A549 (cell line): Measurements from ENCODE around the gene GCK. TPM values are rescaled to one million over a fixed set of nuclear protein-coding genes. Genes with fewer than 3 reads are reported as not detected.

Source experiments
- ATAC-seq, 2 experiments: fragments of 200-7000 bp in 1 of 2; fragments of >200 bp in 1 of 2; cut with Nextera tagmentation in 1 of 2; cut with Tn5 transposase in 1 of 2; 3 replicates each; pipeline versions ENCODE4 v1.8.0 to v1.9.1; 2018 to 2020; ENCODE audit warnings: mild to moderate bottlenecking in 1 of 2, moderate library complexity in 1 of 2
- CTCF ChIA-PET: fragments of 300-600 bp; sonication (Branson Sonifier 250); formaldehyde crosslinking; extraction: SDS; loops from one replicate; lab custom pipeline; 2021; ENCODE audit warnings: antibody characterized with exemption, inconsistent platforms; lab: Yijun Ruan, JAX
- POLR2A ChIA-PET: fragments of 350-600 bp; formaldehyde crosslinking; extraction: SDS; loops from one replicate; lab custom pipeline; 2021; ENCODE audit warnings: antibody characterized with exemption, inconsistent platforms; lab: Yijun Ruan, JAX
- DNase-seq, 2 experiments: peaks; one replicate each; pipeline versions ENCODE4 v3.0.0 to v3.0.0-alpha.2; 2011 to 2016; ENCODE audit warnings: low read depth in 1 of 2, low spot score in 1 of 2
- FAIRE-seq: peaks from 2 replicates; lab custom pipeline; 2011; peaks lifted over from hg19 to GRCh38; lab: Jason Lieb, UNC
- H3K27ac ChIP-seq, 2 experiments: fragments of >200 bp; sonication (Bioruptor Twin); formaldehyde crosslinking; 3 replicates each; pipeline ENCODE4 v1.5.1; 2016 to 2017
- H3K4me1 ChIP-seq: fragments of >200 bp; sonication (Bioruptor Twin); formaldehyde crosslinking; 3 replicates; pipeline ENCODE4 v1.6.1; 2016
- H3K4me2 ChIP-seq: fragments of >200 bp; sonication (Bioruptor Twin); formaldehyde crosslinking; 3 replicates; pipeline ENCODE4 v1.6.1; 2016
- H3K4me3 ChIP-seq: fragments of >200 bp; sonication (Bioruptor Twin); formaldehyde crosslinking; 3 replicates; pipeline ENCODE4 v1.5.1; 2016
- H3K9me3 ChIP-seq: fragments of >200 bp; sonication (Bioruptor Twin); formaldehyde crosslinking; 3 replicates; pipeline ENCODE4 v1.6.1; 2016
- CBX2 ChIP-seq: fragments of 200-600 bp; sonication (generic); IDR thresholded peaks from 2 replicates; pipeline ENCODE4 v1.6.1; 2016; ENCODE audit warnings: low read depth, mild to moderate bottlenecking, borderline replicate concordance
- CHD2 ChIP-seq: fragments of 150-350 bp; IDR thresholded peaks from 2 replicates; pipeline ENCODE4 v1.6.1; 2014; ENCODE audit warnings: low read length; ENCODE audit not compliant: partially characterized antibody
- CHD4 ChIP-seq: fragments of 200-600 bp; sonication (generic); IDR thresholded peaks from 2 replicates; pipeline ENCODE4 v1.6.1; 2016; ENCODE audit warnings: antibody characterized with exemption, mild to moderate bottlenecking, borderline replicate concordance
- CTCF ChIP-seq: fragments of >200 bp; sonication (Bioruptor Twin); formaldehyde crosslinking; IDR thresholded peaks from 3 replicates; pipeline ENCODE4 v1.5.1; 2016
- EHF ChIP-seq: fragments of 250-450 bp; sonication (Bioruptor Pico); IDR thresholded peaks from 2 replicates; pipeline ENCODE4 v1.5.0; 2020; ENCODE audit warnings: mild to moderate bottlenecking
- GATA3 ChIP-seq: IDR thresholded peaks from 2 replicates; pipeline ENCODE4 v1.6.1; 2012; ENCODE audit warnings: borderline replicate concordance
- HDAC2 ChIP-seq: fragments of 200-600 bp; sonication (generic); IDR thresholded peaks from 2 replicates; pipeline ENCODE4 v1.6.1; 2016
- HMGXB4 ChIP-seq: fragments of 250-450 bp; sonication (Bioruptor Pico); IDR thresholded peaks from 2 replicates; pipeline ENCODE4 v1.5.0; 2021; ENCODE audit warnings: mild to moderate bottlenecking, moderate library complexity, borderline replicate concordance
- HOXB13 ChIP-seq: fragments of 250-450 bp; sonication (Bioruptor Pico); IDR thresholded peaks from 2 replicates; pipeline ENCODE4 v1.5.0; 2020; ENCODE audit warnings: low read depth, mild to moderate bottlenecking, moderate library complexity
- HOXB5 ChIP-seq: fragments of 250-450 bp; sonication (Bioruptor Pico); IDR thresholded peaks from 2 replicates; pipeline ENCODE4 v1.5.0; 2020; ENCODE audit warnings: mild to moderate bottlenecking, moderate library complexity
- KDM1A ChIP-seq: fragments of 200-600 bp; sonication (generic); IDR thresholded peaks from 2 replicates; pipeline ENCODE4 v1.6.1; 2016; ENCODE audit warnings: low read depth, mild to moderate bottlenecking
- KDM5A ChIP-seq: fragments of 200-600 bp; sonication (generic); IDR thresholded peaks from 2 replicates; pipeline ENCODE4 v1.6.1; 2016; ENCODE audit warnings: antibody characterized with exemption, mild to moderate bottlenecking
- NFE2L2 ChIP-seq: fragments of 150-350 bp; conservative IDR thresholded peaks from 2 replicates; pipeline ENCODE4 v1.6.1; 2014; ENCODE audit warnings: low read length
- NR3C1 ChIP-seq: fragments of >200 bp; sonication (Bioruptor Twin); formaldehyde crosslinking; IDR thresholded peaks from 3 replicates; pipeline ENCODE4 v1.6.1; 2017
- POLR2A ChIP-seq: IDR thresholded peaks from 2 replicates; pipeline ENCODE4 v1.6.1; 2012; ENCODE audit warnings: mild to moderate bottlenecking, low read length
- RFX5 ChIP-seq: fragments of 450-650 bp; IDR thresholded peaks from 2 replicates; pipeline ENCODE4 v1.7.1; 2014; ENCODE audit warnings: antibody characterized with exemption, mild to moderate bottlenecking, moderate library complexity
- SMC3 ChIP-seq: fragments of >200 bp; sonication (Bioruptor Twin); formaldehyde crosslinking; IDR thresholded peaks from 3 replicates; pipeline ENCODE4 v1.6.1; 2018; ENCODE audit warnings: inconsistent platforms
- TP53 ChIP-seq: fragments of 250-450 bp; sonication (Bioruptor Pico); IDR thresholded peaks from 2 replicates; pipeline ENCODE4 v1.5.0; 2021; ENCODE audit warnings: mild to moderate bottlenecking, moderate library complexity
- USF2 ChIP-seq: fragments of 450-650 bp; IDR thresholded peaks from 2 replicates; pipeline ENCODE4 v1.6.1; 2014; ENCODE audit warnings: antibody characterized with exemption
- ZC3H11A ChIP-seq: fragments of 450-650 bp; IDR thresholded peaks from 2 replicates; pipeline ENCODE4 v1.6.1; 2014; ENCODE audit warnings: antibody characterized with exemption, mild to moderate bottlenecking
- ZSCAN20 ChIP-seq: fragments of 250-450 bp; sonication (Bioruptor Pico); IDR thresholded peaks from 2 replicates; pipeline ENCODE4 v1.8.0; 2022; ENCODE audit warnings: mild to moderate bottlenecking, moderate library complexity
- WGBS: methylation state at CpG from one replicate; pipeline ENCODE4 v1.1.6; 2017; ENCODE audit errors: missing lambda C conversion rate; 5-methylcytosine and 5-hydroxymethylcytosine counted together
- polyA plus RNA-seq, 4 experiments: library from polyadenylated mRNA; depleted of rRNA in 3 of 4; stranded (reverse); fragments of >200 nt; fragmentation: RNase III in 1 of 4; extraction: RNeasy Plus Mini Kit Qiagen cat#74134 plus additional on column Dnase treatment in 1 of 4; gene quantifications; 2 replicates in 3 of 4; 3 replicates in 1 of 4; pipeline ENCODE4 v1.2.3, GENCODE V29; 2011 to 2017
- TF ChIP-seq, protein P1 (sequence below): IDR thresholded peaks from 2 replicates; pipeline ENCODE4 v1.6.1; 2012; ENCODE audit warnings: low read depth, borderline replicate concordance
- TF ChIP-seq, protein P2 (sequence below): fragments of >200 bp; sonication (Bioruptor Twin); formaldehyde crosslinking; IDR thresholded peaks from 3 replicates; pipeline ENCODE4 v1.6.1; 2016

GCK gene
- polyA plus RNA-seq, 2 of the 4 experiments (the other 2 are of a cell fraction): 0.12 TPM; not detected in 1

DNA sequence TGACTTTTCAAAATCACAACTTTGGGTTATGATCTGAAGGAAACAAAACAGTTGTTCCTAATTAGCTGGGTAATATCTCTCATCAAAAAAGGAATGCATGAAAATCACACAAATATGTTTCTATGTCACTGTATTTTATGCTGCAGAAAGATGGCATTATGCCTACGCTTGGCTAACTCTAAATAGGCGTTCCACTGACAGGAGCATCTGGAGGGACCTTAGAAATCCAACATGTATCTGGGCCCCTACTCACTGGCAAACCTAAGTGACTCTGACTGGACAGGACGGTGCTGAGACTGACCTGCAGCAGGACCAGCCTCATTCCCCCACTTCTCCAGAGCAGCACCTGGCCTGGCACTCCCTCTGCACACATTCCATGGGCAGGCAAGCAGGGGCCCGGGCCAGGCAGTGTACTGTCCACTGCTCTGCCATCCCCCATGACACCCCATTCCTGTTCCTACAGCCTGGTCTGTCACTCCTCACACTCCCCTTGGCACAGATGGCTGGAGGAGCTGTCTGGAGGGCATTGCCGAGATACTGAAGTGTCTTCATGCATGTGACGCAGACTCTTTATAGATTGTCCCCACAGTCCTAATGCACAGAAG, 45.5 kb downstream of the GCK start:
- H3K9me3 ChIP-seq: no peaks in the 10 kb centered on the region
- no peak for ATAC-seq
- no peaks in the 10 kb centered on the region for H3K4me1 ChIP-seq
- H3K4me2 ChIP-seq: no peak overlapping the region
- ChIA-PET POLR2A (no interaction called here), CTCF (interaction anchor here (1.0 kb wide), 1 partner anchor 11 kb away, joined by 3 read pairs; no protein-coding TSS in a partner anchor)
- DNase-seq: no peak
- TF ChIP-seq, protein P1, sequence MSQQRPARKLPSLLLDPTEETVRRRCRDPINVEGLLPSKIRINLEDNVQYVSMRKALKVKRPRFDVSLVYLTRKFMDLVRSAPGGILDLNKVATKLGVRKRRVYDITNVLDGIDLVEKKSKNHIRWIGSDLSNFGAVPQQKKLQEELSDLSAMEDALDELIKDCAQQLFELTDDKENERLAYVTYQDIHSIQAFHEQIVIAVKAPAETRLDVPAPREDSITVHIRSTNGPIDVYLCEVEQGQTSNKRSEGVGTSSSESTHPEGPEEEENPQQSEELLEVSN: no peak
- no peak for TF ChIP-seq ZSCAN20 (CRISPR knock-in tag)
- no peak for TF ChIP-seq KDM5A
- no peak for TF ChIP-seq CHD4
- TF ChIP-seq POLR2A: no peak
- TF ChIP-seq, protein P2, sequence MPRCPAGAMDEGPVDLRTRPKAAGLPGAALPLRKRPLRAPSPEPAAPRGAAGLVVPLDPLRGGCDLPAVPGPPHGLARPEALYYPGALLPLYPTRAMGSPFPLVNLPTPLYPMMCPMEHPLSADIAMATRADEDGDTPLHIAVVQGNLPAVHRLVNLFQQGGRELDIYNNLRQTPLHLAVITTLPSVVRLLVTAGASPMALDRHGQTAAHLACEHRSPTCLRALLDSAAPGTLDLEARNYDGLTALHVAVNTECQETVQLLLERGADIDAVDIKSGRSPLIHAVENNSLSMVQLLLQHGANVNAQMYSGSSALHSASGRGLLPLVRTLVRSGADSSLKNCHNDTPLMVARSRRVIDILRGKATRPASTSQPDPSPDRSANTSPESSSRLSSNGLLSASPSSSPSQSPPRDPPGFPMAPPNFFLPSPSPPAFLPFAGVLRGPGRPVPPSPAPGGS: no peak
- no peak for TF ChIP-seq ZC3H11A
- TF ChIP-seq KDM1A: no peak
- TF ChIP-seq NFE2L2: no peak
- WGBS: 69% methylated on average over 6 of the region's 6 CpGs
- H3K27ac ChIP-seq: no peak overlapping the region
- no peak for FAIRE-seq
- no peak overlapping the region for H3K4me3 ChIP-seq

GRCh38 chr7:44142028-44142427, 47.2 kb downstream of the GCK start:
- 94% methylated on average over 4 of the region's 4 CpGs for WGBS
- H3K4me2 ChIP-seq: no peak overlapping the region
- H3K4me3 ChIP-seq: no peak overlapping the region
- CTCF ChIA-PET: interaction anchor here (0.6 to 1.3 kb wide), 8 partner anchors 12 to 207 kb away, joined by 3 to 5 read pairs (median 3); partner anchors contain the start of gene POLD2
- FAIRE-seq (no peak), ATAC-seq (no peak), DNase-seq (no peak)
- TF ChIP-seq RFX5 (no peak), SMC3 (no peak)
- no peaks in the 10 kb centered on the region for H3K9me3 ChIP-seq
- no peak overlapping the region for H3K27ac ChIP-seq
- H3K4me1 ChIP-seq: no peaks in the 10 kb centered on the region
- POLR2A ChIA-PET: no interaction called here

DNA sequence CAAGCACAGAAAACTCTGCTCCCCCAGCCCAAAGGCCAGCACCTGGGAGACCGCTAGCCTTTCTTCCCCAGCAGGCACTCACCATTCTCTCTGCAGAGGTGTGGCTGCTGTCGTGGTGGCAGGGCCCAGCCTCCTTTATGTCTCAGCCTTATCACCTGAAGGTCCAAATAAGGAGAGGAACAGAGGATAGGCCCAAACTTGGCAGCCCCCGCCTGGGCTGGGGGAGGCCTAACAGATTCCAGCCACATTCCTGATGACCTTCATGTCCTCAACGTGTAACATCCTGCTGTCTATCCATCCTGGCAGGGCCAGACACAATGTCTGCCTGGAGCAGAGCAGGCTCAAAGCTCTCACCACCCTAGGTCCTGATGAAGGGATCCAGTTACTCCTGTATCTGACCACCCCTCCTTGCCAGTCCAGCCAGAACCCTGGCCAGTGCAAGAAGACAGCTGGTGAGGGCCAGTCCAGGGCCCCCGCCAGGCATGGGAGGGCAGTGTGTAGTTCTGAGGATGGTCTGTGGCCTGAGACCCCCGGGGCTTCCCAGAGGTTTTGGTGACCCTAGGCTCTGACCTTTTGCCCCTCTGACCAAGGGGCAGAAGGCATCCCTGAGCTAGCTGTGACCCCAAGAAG, 47.9 kb downstream of the GCK start, which contains the start of gene MYL7:
Gene MYL7, minus strand, starts transcription at position 112 of the 630 bp plus-strand sequence. Its CDS starts 27 bp downstream, at position 85.
- ATAC-seq (no peak), DNase-seq (no peak), FAIRE-seq (no peak)
- no peak within 1 kb of the TSS for H3K27ac ChIP-seq
- ChIA-PET CTCF (interaction anchor here (0.7 to 1.8 kb wide), 7 partner anchors 10 to 54 kb away, joined by 3 to 5 read pairs (median 3); partner anchors contain the start of gene POLD2), POLR2A (no interaction called here)
- TF ChIP-seq HMGXB4: no peak
- TF ChIP-seq ZSCAN20 (CRISPR knock-in tag): no peak
- TF ChIP-seq TP53: no peak
- TF ChIP-seq EHF: no peak
- TF ChIP-seq HOXB13 (CRISPR knock-in tag): no peak
- TF ChIP-seq NR3C1: no peak
- TF ChIP-seq CHD2: no peak
- no peak for TF ChIP-seq CTCF
- TF ChIP-seq HOXB5 (CRISPR knock-in tag): no peak
- TF ChIP-seq CBX2: no peak
- no peak for TF ChIP-seq GATA3
- no peak for TF ChIP-seq HDAC2
- no peak for TF ChIP-seq USF2
- no peaks in the 10 kb centered on the region for H3K4me1 ChIP-seq
- 64% methylated on average over 6 of the region's 6 CpGs for WGBS
- no peaks in the 10 kb centered on the region for H3K9me3 ChIP-seq
- no peak within 1 kb of the TSS for H3K4me3 ChIP-seq
- H3K4me2 ChIP-seq: no peak within 1 kb of the TSS
